Measurements from ENCODE around the gene LRBA. TPM values are rescaled to one million over a fixed set of nuclear protein-coding genes. Genes with fewer than 3 reads are reported as not detected.
A peak's percentile ranks its signal among the peaks of the same experiment; 100 is the strongest.

LRBA gene
- total and polyA plus RNA-seq, 2 of the 4 experiments (the other 2 are of a cell fraction), result 10.2 to 51.6 TPM

- peak; percentile 23 for DNase-seq
- no peaks in the 10 kb centered on the region for H3K36me3 ChIP-seq (ENCODE audit: control insufficient read depth, insufficient read depth, low read length)
These were observed 128.5 kb downstream of the LRBA start for GRCh38 chr4:150886597-150886996.

More at GRCh38 chr4:150886597-150886996, 128.5 kb downstream of the LRBA start:
- Histone ChIP-seq H4K20me1 (ENCODE audit: insufficient read depth, low read length) (no peaks in the 10 kb centered on the region), H2AK5ac (ENCODE audit: low read depth, low read length) (no peak overlapping the region), H3K9ac (ENCODE audit: low read depth, low read length) (no peak overlapping the region), H3K23ac (ENCODE audit: low read depth, low read length) (no peak overlapping the region), H3K9me3 (ENCODE audit: control insufficient read depth, insufficient read depth, low read length) (no peaks in the 10 kb centered on the region), H2BK20ac (ENCODE audit: low read depth, low read length) (no peak overlapping the region), H4K91ac (ENCODE audit: insufficient read depth, low read depth, low read length) (no peak overlapping the region), H3K14ac (replicated peaks; ENCODE audit: low read depth, low read length) (no peak overlapping the region), H2BK5ac (ENCODE audit: low read depth, low read length, poor library complexity, severe bottlenecking) (no peak overlapping the region), H4K8ac (ENCODE audit: low read depth in 2 of 2, low read length in 2 of 2) (no peak overlapping the region), H3K18ac (ENCODE audit: low read depth, low read length) (no peak overlapping the region), H2BK120ac (ENCODE audit: low read depth, low read length) (no peak overlapping the region), H2AK9ac (replicated peaks; ENCODE audit: low read depth, low read length, poor library complexity) (no peak overlapping the region), H3K79me1 (ENCODE audit: low read depth in 1 of 2, low read length in 2 of 2) (no peaks in the 10 kb centered on the region), H3K4me1 (ENCODE audit: control insufficient read depth, insufficient read depth, low read length) (no peaks in the 10 kb centered on the region), H3K9me1 (ENCODE audit: insufficient read depth, low read length) (no peaks in the 10 kb centered on the region), H2AFZ (replicated peaks; ENCODE audit: low read length, poor library complexity) (no peak overlapping the region), H3K56ac (ENCODE audit: extremely low read depth, insufficient read depth, low read length) (no peak overlapping the region), H3K27me3 (ENCODE audit: control insufficient read depth, insufficient read depth, low read length) (no peaks in the 10 kb centered on the region), H3K27ac (ENCODE audit: insufficient read depth, low read length) (no peak overlapping the region), H3K4me2 (ENCODE audit: low read depth, low read length) (no peak overlapping the region), H3K4ac (ENCODE audit: low read depth, low read length) (no peak overlapping the region), H4K5ac (ENCODE audit: low read depth, low read length) (no peak overlapping the region), H2BK15ac (ENCODE audit: low read depth, low read length) (no peak overlapping the region), H3K4me3 (ENCODE audit: insufficient read depth, low read depth, low read length) (no peak overlapping the region)
- no CpG with 5 or more reads among the region's 1 CpG for WGBS, 2 experiments (ENCODE audit: extremely low coverage in 2 of 2, insufficient read length in 1 of 2)
- CTCF ChIA-PET, result no interaction called here
- dilution Hi-C loops (cut with HindIII; ENCODE audit: low sequenced_read_pairs, unreplicated experiment) (no loop called here), intact Hi-C loops (cut with micrococcal nuclease) (no loop called here), in situ Hi-C loops (cut with MboI; ENCODE audit: low sequenced_read_pairs) (no loop called here)
- no peak for ATAC-seq (ENCODE audit: low read depth)
- no peak for TF ChIP-seq RFX5 (IDR thresholded peaks at IDR 0.05; ENCODE audit: low read depth, low read length)
- no peak for TF ChIP-seq SMC3 (IDR thresholded peaks at IDR 0.05; ENCODE audit: low read depth, low read length)
- TF ChIP-seq RCOR1 (IDR thresholded peaks at IDR 0.05; ENCODE audit: insufficient replicate concordance, low read length), result no peak
- peak; percentile 96 for TF ChIP-seq CEBPB (IDR thresholded peaks at IDR 0.05; ENCODE audit: low read depth, low read length)
- no TSS peak for BruUV-seq (replicated peaks)
- POLR2A ChIA-PET (ENCODE audit: unreplicated experiment), result no interaction called here
